ENCODE results near the gene HORMAD2.

HORMAD2 gene

GRCh38 chr22:30167296-30167695 is 87.0 kb downstream of the HORMAD2 start:
- Histone ChIP-seq H3K27me3 (ENCODE audit: insufficient read depth, low read length, poor library complexity) (no peaks in the 10 kb centered on the region), H3K27ac (ENCODE audit: low read length) (no peak overlapping the region), H3K36me3 (ENCODE audit: insufficient read depth, low read length) (no peaks in the 10 kb centered on the region), H3K9me3 (ENCODE audit: insufficient read depth, low read length, severe bottlenecking) (no peaks in the 10 kb centered on the region), H3K4me2 (ENCODE audit: insufficient read depth, low read length) (no peak overlapping the region), H2AFZ (ENCODE audit: low read depth, low read length) (no peak overlapping the region), H3K4me3 (ENCODE audit: low read depth in 1 of 2, low read length in 2 of 2) (no peak overlapping the region), H3K9ac (ENCODE audit: low read depth, low read length) (no peak overlapping the region), H4K20me1 (ENCODE audit: insufficient read depth, low read length) (no peaks in the 10 kb centered on the region), H3K79me2 (ENCODE audit: insufficient read depth, low read length) (no peaks in the 10 kb centered on the region), H3K4me1 (ENCODE audit: insufficient read depth, low read length) (peaks cover 32% of the 10 kb centered on the region)
- DNase-seq, result no peak
- ATAC-seq (ENCODE audit: insufficient read depth, low read depth), result no peak
- TF ChIP-seq EZH2 (IDR thresholded peaks at IDR 0.05; ENCODE audit: borderline replicate concordance, low read depth, low read length, severe bottlenecking) (no peak), CTCF (IDR thresholded peaks at IDR 0.05; ENCODE audit: borderline replicate concordance, extremely low read depth, low read length, poor library complexity, severe bottlenecking) (no peak)

DNA sequence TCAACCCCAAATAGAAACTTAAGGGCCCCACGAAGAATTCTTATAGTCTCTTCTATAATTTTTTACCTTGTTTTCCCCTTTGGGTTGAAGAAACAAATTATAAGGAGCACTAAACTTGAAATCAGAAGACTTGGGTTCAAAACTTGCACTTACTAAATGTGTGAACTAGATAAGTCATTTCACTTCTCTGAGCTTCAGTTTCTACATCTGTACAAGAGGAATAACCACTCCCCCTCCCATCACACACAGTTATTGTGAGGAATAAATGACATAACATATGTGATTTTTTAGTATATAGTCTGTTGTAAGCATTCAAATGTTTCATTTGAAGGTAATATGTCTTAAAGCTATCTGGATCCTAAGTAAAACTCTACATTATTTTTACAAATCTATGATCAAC is 87.5 kb downstream of the HORMAD2 start:
- TF ChIP-seq CTCF (IDR thresholded peaks at IDR 0.05; ENCODE audit: borderline replicate concordance, extremely low read depth, low read length, poor library complexity, severe bottlenecking) (no peak), EZH2 (IDR thresholded peaks at IDR 0.05; ENCODE audit: borderline replicate concordance, low read depth, low read length, severe bottlenecking) (no peak)
- no peak for DNase-seq
- H3K4me2 ChIP-seq (ENCODE audit: insufficient read depth, low read length), result no peak overlapping the region

DNA sequence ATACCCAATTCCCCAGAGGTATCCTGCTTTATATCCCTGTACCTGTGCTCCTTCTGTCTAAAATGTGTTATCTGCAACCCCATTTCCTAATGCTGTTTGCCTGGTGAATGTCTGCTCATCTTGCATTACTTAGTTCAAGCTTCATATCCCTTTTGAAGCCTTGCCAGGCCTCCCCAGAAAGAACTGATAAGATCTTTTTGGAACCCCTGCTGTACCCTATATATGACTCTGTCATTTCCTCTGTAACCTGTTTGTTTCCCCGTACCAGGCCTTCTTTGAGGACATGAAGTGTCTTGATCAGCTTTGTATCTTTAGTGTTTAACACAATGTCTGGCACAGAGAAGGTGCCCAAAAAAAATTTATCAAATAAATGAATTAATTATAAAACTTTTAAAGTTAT is 88.7 kb downstream of the HORMAD2 start:
- Histone ChIP-seq H3K4me1 (ENCODE audit: insufficient read depth, low read length) (peaks cover 32% of the 10 kb centered on the region), H3K4me2 (ENCODE audit: insufficient read depth, low read length) (no peak overlapping the region), H3K36me3 (ENCODE audit: insufficient read depth, low read length) (no peaks in the 10 kb centered on the region), H3K9me3 (ENCODE audit: insufficient read depth, low read length, severe bottlenecking) (no peaks in the 10 kb centered on the region), H3K9ac (ENCODE audit: low read depth, low read length) (no peak overlapping the region), H4K20me1 (ENCODE audit: insufficient read depth, low read length) (no peaks in the 10 kb centered on the region), H3K79me2 (ENCODE audit: insufficient read depth, low read length) (no peaks in the 10 kb centered on the region), H2AFZ (ENCODE audit: low read depth, low read length) (no peak overlapping the region), H3K4me3 (ENCODE audit: low read depth in 1 of 2, low read length in 2 of 2) (no peak overlapping the region), H3K27ac (ENCODE audit: low read length) (peak overlapping the region; percentile 50; the same call in 1 of the 2 replicates), H3K27me3 (ENCODE audit: insufficient read depth, low read length, poor library complexity) (no peaks in the 10 kb centered on the region)
- TF ChIP-seq EZH2 (IDR thresholded peaks at IDR 0.05; ENCODE audit: borderline replicate concordance, low read depth, low read length, severe bottlenecking), result no peak
- no peak for TF ChIP-seq CTCF (IDR thresholded peaks at IDR 0.05; ENCODE audit: borderline replicate concordance, extremely low read depth, low read length, poor library complexity, severe bottlenecking)
- ATAC-seq (ENCODE audit: insufficient read depth, low read depth) (peak; percentile 94), DNase-seq (peak; percentile 56)

More for the DNA sequence above, 87.5 kb downstream of the HORMAD2 start:
- Histone ChIP-seq H3K27me3 (ENCODE audit: insufficient read depth, low read length, poor library complexity) (no peaks in the 10 kb centered on the region), H3K9me3 (ENCODE audit: insufficient read depth, low read length, severe bottlenecking) (no peaks in the 10 kb centered on the region), H3K36me3 (ENCODE audit: insufficient read depth, low read length) (no peaks in the 10 kb centered on the region), H2AFZ (ENCODE audit: low read depth, low read length) (no peak overlapping the region), H4K20me1 (ENCODE audit: insufficient read depth, low read length) (no peaks in the 10 kb centered on the region), H3K79me2 (ENCODE audit: insufficient read depth, low read length) (no peaks in the 10 kb centered on the region), H3K9ac (ENCODE audit: low read depth, low read length) (no peak overlapping the region), H3K27ac (ENCODE audit: low read length) (no peak overlapping the region), H3K4me3 (ENCODE audit: low read depth in 1 of 2, low read length in 2 of 2) (no peak overlapping the region), H3K4me1 (ENCODE audit: insufficient read depth, low read length) (peaks cover 32% of the 10 kb centered on the region)
- ATAC-seq (ENCODE audit: insufficient read depth, low read depth), result no peak

GRCh38 chr22:30170129-30170528 is 89.9 kb downstream of the HORMAD2 start:
- Histone ChIP-seq H2AFZ (ENCODE audit: low read depth, low read length) (no peak overlapping the region), H3K79me2 (ENCODE audit: insufficient read depth, low read length) (no peaks in the 10 kb centered on the region), H3K36me3 (ENCODE audit: insufficient read depth, low read length) (no peaks in the 10 kb centered on the region), H3K4me2 (ENCODE audit: insufficient read depth, low read length) (no peak overlapping the region), H3K27ac (ENCODE audit: low read length) (peak overlapping the region; percentile 23; the same call in 1 of the 2 replicates), H3K9ac (ENCODE audit: low read depth, low read length) (no peak overlapping the region), H4K20me1 (ENCODE audit: insufficient read depth, low read length) (no peaks in the 10 kb centered on the region), H3K4me3 (ENCODE audit: low read depth in 1 of 2, low read length in 2 of 2) (no peak overlapping the region), H3K4me1 (ENCODE audit: insufficient read depth, low read length) (peaks cover 32% of the 10 kb centered on the region), H3K9me3 (ENCODE audit: insufficient read depth, low read length, severe bottlenecking) (no peaks in the 10 kb centered on the region), H3K27me3 (ENCODE audit: insufficient read depth, low read length, poor library complexity) (no peaks in the 10 kb centered on the region)
- ATAC-seq (ENCODE audit: insufficient read depth, low read depth), result no peak
- TF ChIP-seq CTCF (IDR thresholded peaks at IDR 0.05; ENCODE audit: borderline replicate concordance, extremely low read depth, low read length, poor library complexity, severe bottlenecking) (no peak), EZH2 (IDR thresholded peaks at IDR 0.05; ENCODE audit: borderline replicate concordance, low read depth, low read length, severe bottlenecking) (no peak)
- peak; percentile 24 for DNase-seq

Measured in DND-41 (cell line).